Stimulated activated CD4-positive, alpha-beta T cell treated with anti-CD3 and anti-CD28 coated beads, Interleukin-12 subunit alpha, Interleukin-12 subunit beta, amount 100 ng/mL, for 24 hours (primary cell): ENCODE measurements around the gene RBM4B.

Experiments
- DNase-seq, 2 experiments: peaks; one replicate each; pipeline ENCODE4 v3.0.0-alpha.2; 2020; ENCODE audit warnings: low read depth in 2 of 2

RBM4B gene

GRCh38 chr11:66686801-66687750 lies 9.4 kb upstream of the RBM4B start:
- no peak for DNase-seq

DNA sequence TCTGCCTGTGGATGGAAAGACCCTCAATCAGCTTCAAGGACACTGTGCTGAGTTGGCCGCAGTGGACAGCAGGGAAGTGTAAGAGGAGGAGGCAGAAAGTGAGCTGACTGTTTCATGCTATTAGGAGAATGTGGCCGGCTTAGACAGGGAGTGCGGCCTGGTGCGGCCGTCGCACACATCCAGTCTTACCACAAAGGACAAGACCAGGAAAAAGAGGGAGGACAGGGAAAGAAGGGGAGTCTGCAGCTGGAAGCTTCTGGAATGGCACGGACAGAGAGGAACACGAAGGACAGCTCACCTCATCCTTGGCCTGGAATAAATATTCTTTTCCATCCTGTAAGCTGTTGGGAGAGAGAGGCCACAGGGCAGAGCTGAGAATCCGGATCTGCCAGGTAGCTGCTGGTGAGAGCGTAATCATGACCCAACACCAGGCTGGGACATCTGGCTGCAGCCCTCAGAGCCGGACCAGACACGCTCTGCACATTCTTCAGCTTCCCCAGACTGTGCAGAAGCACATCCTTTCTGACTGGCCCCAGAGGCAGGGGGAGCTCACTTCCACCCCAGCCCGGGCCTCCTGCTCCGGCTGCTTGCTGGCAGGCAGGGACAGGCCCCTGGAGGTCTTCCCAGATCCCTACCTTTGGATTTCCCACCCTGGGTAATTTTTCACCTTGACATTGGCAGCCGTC lies 8.6 kb upstream of the RBM4B start:
- no peak for DNase-seq

DNA sequence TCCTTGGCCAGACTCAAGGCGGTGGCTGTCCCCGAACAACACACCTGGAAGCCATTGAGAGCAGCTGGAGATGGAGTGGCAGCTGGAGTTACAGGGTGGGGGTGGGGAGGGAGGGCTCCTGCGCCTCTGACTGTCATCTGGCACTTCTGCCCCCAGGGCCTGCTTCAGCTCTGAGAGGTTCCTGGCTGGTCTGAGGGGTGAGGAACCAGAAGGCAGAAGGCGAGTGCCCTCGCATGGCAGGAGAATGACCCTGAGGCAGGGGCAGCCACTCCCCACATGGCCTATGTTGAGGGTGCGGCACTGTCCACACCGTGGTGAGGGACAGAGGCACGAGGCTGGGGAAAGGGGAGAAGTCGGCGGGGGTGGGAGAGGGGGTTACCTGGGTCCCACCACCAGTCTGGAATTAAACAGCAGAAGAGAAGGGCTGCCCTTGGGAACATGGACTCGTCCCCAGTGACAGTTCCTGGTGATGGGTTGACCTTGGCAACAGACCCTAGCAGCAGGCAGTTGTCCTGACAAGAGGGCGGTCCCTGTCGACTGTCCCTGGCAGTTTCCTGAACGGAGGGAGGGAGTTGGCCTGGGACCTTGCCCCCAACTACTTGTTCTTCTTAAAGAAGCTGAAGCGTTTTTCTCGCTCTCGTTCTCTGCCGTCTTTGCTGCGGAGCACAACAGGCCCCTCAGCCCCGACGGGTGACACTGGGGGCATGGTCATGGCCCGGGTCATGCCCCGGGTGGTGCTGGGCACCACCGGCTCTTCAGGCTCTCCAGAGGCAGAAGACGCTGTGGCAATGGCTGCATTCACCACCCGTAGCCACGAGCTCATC lies 7.8 kb upstream of the RBM4B start:
- DNase-seq = no peak

DNA sequence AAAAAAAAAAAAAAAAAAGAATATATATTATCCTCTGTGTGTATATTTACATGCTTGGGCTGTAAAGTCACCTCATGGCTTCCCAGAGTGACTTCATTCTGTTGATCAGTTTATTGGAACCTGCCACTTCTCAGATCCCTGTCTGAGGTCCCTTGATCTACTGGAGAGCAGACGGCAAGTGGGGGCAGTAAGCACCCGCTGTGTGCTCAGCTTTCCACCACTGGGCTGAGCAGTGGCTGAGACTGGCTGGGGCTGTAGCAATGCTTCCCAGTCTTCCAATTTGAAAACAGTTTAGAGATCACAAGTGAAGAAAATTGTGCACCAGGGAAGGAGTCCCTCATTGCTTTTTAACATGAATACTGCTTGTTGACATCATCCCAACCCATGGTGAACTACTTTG lies 6.9 kb upstream of the RBM4B start:
- no peak for DNase-seq

GRCh38 chr11:66683877-66684276 lies 6.2 kb upstream of the RBM4B start:
- no peak for DNase-seq

- DNase-seq = no peak
Observed at GRCh38 chr11:66680966-66681645, 3.4 kb upstream of the RBM4B start.

DNA sequence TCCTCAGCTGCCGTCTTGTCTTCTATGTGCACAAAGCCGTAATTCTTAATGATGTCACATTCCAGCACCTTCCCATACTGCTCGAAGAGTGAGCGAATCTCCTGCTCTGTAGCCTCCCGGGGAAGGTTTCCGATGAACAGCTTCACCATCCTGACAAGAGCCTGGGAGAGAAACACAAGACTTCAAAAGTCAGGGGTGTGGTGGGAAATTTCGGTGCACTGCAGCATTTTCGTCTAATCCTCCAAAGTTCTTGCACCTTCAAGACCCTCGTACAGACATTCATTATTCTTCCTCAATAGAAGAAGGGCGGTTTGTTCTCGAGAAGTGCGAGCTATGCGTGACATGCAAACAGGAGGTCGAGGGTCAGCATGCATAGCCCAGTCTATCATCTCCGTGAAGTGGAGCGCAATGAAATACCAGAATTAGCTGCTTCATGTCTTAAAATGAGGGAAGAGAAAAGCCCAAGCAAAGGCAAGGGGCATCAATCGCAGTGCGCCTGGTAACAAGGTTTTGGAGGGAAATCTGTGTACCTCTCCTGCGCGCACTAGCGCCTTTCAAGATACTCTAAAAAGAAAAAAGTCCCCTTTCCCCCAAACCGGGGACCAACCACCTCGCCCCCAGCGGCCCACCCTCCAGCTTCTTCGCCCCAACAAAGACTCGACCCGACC lies 622 bp downstream of the RBM4B start:
- no peak for DNase-seq

DNA sequence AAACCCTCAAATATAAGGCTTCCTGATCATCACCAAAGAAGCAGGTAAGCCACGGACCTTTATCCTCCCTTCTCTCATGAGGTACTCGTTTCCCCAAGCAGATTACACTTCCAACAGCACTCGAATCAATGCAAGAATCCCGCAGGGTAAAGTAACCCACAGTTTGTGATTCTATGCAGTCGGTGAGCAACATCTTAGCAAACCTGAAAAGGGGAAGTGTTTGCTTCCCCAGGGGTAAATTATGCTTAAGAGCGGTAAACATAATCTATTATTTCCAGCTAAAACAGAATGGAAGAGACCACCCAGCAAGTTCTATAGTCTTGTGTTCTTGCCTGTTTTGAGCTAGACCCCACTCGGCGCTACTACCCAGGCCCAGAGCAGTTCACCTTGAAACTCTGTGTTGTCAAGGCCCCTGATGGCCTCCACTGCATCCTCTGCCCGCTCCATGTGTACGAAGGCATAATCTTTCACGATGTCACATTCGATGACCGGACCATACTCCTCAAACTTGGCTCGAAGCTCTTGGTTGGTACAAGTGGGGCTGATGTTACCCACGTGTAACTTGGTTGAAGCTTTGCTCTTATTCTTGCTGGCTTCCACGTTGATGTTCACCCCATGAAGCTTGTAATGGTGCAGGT lies 1.3 kb downstream of the RBM4B start:
- no peak for DNase-seq

- DNase-seq = no peak
Observed at GRCh38 chr11:66674964-66675602, 2.6 kb downstream of the RBM4B start.

- DNase-seq = no peak
Observed at GRCh38 chr11:66670816-66671215, 6.9 kb downstream of the RBM4B start.

- DNase-seq = no peak
Observed at GRCh38 chr11:66665369-66665768, 12.3 kb downstream of the RBM4B start.

- no peak for DNase-seq
Observed at GRCh38 chr11:66663741-66664296, 13.9 kb downstream of the RBM4B start.

DNA sequence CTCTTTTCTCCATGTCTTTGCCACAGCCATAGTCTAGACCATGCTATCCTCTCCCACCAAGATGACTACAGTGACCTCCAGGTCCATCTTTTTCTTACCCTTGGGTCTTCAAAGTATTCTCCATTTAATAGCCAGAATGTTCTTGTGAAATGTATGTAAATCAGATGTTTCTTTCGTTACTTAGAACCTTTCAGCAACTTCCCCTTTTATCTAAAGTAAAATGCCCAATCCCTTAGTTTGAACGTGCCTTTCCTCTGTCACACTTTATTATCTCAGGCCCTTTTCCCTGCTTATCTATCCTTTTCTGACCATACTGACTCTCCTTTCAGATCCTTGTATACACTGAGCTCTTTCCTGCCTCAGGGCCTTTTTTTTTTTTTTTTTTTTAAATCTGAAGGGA lies 17.9 kb downstream of the RBM4B start:
- no peak for DNase-seq

GRCh38 chr11:66653123-66653522 lies 24.6 kb downstream of the RBM4B start:
- no peak for DNase-seq

GRCh38 chr11:66652651-66653050 lies 25.0 kb downstream of the RBM4B start:
- no peak for DNase-seq

DNA sequence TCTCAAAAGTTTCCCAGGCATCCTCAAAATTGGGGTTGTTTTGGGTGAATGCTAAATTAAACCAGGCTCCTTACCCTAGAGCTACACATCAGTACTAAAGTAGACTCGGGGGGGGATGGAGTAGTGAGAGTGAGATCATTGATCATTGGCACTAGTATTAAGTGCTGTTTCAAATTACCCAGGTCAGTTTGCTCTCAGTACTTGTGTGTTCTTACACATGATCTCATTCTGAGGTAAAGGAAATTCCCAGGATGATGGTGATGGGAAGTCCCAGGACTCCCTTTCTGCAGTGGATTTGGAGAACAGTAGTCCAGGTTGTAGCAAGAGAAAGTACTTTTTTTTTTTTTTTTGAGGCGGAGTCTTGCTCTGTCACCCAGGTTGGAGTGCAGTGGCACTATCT lies 26.7 kb downstream of the RBM4B start:
- DNase-seq = no peak

GRCh38 chr11:66649903-66650302 lies 27.8 kb downstream of the RBM4B start:
- DNase-seq = no peak

DNA sequence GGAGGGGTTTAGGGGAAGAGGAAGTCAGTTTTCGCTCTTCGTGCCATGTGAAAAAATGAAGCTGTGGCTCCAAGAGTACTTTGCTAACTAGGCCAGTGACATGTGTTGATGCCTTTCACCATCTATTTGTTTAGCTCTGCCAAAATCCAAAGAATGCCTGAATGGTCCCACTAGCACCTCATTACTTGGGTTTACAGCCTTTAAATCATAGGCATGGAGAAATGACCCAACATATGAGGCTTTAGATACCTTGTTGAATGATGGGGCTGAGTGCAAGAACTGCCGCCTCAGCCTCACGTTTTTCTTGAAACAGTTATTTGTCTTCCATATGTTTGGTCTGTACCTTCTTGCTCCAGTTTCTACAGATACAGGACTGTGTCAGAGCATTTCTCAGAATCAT lies 30.9 kb downstream of the RBM4B start:
- no peak for DNase-seq

DNA sequence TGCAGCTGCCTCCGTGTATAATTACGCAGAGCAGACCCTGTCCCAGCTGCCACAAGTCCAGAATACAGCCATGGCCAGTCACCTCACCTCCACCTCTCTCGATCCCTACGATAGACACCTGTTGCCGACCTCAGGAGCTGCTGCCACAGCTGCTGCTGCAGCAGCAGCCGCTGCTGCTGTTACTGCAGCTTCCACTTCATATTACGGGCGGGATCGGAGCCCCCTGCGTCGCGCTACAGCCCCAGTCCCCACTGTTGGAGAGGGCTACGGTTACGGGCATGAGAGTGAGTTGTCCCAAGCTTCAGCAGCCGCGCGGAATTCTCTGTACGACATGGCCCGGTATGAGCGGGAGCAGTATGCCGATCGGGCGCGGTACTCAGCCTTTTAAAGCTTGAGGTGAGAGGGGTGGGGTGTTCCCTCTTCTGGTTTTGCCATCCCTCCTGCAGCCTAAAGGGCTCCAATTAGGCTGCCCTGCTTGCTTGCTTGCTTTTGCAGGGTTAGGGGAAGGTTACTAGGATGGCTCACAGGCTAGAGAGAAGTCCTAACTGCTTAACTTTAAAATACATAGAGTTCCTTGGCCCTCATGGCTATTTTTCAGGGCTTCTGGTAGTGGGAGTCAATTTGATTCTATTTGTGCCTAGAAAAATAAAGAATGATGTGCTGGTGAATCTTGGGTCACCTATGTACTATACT lies 33.8 kb downstream of the RBM4B start:
- no peak for DNase-seq
